Muscle layer of duodenum (tissue), 2 donors: ENCODE measurements around the gene SLC35F4.
A peak's percentile ranks its signal among the peaks of the same experiment; 100 is the strongest.

ENCODE experiments used
- H3K27ac ChIP-seq: one replicate; pipeline ENCODE4 v1.7.0; 2013; ENCODE audit warnings: mild to moderate bottlenecking, low read length
- H3K27me3 ChIP-seq: one replicate; pipeline ENCODE4 v1.7.0; 2013; ENCODE audit warnings: low read depth, mild to moderate bottlenecking, control low read depth, low read length
- H3K36me3 ChIP-seq, 2 donors: one replicate each; pipeline ENCODE4 v1.7.0; 2013; ENCODE audit warnings: low read length in 2 of 2, control low read depth in 1 of 2, mild to moderate bottlenecking in 1 of 2; ENCODE audit not compliant: insufficient read depth in 2 of 2, control insufficient read depth in 1 of 2
- H3K4me1 ChIP-seq, 2 donors: one replicate each; pipeline ENCODE4 v1.7.0; 2013; ENCODE audit warnings: low read length in 2 of 2, mild to moderate bottlenecking in 2 of 2, control low read depth in 1 of 2, moderate library complexity in 1 of 2; ENCODE audit not compliant: insufficient read depth in 2 of 2, control insufficient read depth in 1 of 2
- H3K4me3 ChIP-seq, 2 donors: one replicate each; pipeline ENCODE4 v1.7.0; 2013; ENCODE audit warnings: low read length in 2 of 2, low read depth in 1 of 2, mild to moderate bottlenecking in 1 of 2
- H3K9me3 ChIP-seq, 2 donors: one replicate each; pipeline ENCODE4 v1.7.0; 2013; ENCODE audit warnings: low read length in 2 of 2, control low read depth in 1 of 2, mild to moderate bottlenecking in 1 of 2; ENCODE audit not compliant: control insufficient read depth in 1 of 2
- donor health status: healthy.

The SLC35F4 gene

DNA sequence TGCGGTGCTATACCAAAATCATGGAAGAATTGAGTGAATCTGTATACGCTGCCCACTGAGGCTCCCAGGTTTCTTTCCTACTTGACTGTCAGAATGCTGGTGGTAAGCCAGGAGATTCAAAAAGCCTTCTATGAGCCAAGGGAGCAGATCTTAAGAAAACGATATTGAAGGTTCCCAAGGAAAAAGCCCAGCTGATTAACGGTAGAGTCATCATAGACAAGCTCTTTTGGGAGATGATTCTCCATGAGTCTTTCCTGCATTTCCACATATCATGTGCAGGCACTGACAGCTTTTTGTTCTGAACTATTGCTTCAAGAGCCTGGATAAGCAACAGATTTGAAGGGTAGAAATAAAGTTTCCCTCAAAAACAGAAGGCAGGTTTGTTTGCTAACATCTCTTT lies 17.5 kb downstream of the SLC35F4 start:
- Histone ChIP-seq H3K4me1 (no peaks in the 10 kb centered on the region), H3K27me3 (no peaks in the 10 kb centered on the region), H3K36me3 (no peaks in the 10 kb centered on the region), H3K27ac (no peak overlapping the region), H3K9me3 (no peaks in the 10 kb centered on the region), H3K4me3 (no peak overlapping the region)

DNA sequence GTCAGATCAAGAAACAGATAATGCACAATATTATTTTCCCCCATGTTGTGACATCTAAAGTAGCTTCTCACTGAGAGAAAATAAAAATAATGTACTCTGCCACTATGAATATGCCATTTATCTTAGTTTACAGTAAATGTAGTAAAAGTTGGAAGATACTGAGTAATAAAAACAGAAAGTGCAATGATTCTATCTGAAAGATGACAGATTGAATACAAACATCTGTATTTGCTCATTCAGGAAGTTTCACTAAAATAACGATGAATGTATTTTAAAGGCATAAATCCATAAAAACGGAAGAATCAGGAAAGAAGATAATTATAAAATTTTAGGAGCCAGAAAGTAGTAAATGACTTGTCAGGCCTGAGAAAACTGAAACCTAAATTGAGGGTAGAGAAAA lies 18.2 kb downstream of the SLC35F4 start:
- Histone ChIP-seq H3K36me3 (no peaks in the 10 kb centered on the region), H3K4me1 (no peaks in the 10 kb centered on the region), H3K27me3 (no peaks in the 10 kb centered on the region), H3K27ac (no peak overlapping the region), H3K4me3 (no peak overlapping the region), H3K9me3 (no peaks in the 10 kb centered on the region)

DNA sequence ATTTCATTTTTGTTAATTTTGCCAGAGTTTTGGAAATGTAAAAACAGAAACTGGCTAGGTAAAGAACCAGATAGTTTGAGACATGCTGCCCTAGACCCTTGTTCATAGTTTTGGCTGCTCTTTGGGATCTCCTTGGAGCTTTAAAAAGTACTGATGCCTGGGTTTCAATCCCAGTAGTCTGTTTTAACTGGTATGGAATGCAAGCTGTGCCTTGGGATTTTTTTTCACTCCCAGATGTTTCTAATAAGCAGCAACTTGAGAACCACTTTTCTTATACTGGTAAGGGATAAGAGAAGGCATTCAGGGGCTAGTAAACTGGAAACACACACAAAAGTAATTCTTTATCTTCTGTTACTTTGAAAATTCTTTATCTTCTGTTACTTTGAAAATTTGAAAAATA lies 18.8 kb downstream of the SLC35F4 start:
- H3K36me3 ChIP-seq = no peaks in the 10 kb centered on the region
- H3K4me3 ChIP-seq = no peak overlapping the region
- no peaks in the 10 kb centered on the region for H3K9me3 ChIP-seq
- H3K27me3 ChIP-seq = no peaks in the 10 kb centered on the region
- H3K27ac ChIP-seq = no peak overlapping the region
- no peaks in the 10 kb centered on the region for H3K4me1 ChIP-seq

DNA sequence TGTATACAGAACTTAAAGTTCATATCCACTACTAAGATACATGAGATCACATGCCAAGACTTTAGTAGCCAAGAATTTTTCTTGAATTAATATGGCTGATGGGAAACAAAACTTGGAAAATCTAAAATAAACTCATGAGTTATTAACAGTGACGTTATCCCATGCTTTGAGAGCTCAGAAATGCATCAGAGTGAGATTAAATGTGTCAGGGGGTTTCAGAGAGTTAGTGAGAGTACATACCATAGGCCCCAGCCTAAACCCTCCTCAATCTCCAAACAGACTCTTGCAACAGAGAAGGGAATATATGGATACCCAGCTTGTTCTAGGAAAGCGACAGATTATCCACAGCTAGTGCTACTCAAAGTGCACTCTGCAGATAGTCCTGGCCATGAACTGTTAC lies 19.3 kb downstream of the SLC35F4 start:
- Histone ChIP-seq H3K27ac (no peak overlapping the region), H3K27me3 (no peaks in the 10 kb centered on the region), H3K4me3 (no peak overlapping the region), H3K36me3 (no peaks in the 10 kb centered on the region), H3K9me3 (no peaks in the 10 kb centered on the region), H3K4me1 (no peaks in the 10 kb centered on the region)

DNA sequence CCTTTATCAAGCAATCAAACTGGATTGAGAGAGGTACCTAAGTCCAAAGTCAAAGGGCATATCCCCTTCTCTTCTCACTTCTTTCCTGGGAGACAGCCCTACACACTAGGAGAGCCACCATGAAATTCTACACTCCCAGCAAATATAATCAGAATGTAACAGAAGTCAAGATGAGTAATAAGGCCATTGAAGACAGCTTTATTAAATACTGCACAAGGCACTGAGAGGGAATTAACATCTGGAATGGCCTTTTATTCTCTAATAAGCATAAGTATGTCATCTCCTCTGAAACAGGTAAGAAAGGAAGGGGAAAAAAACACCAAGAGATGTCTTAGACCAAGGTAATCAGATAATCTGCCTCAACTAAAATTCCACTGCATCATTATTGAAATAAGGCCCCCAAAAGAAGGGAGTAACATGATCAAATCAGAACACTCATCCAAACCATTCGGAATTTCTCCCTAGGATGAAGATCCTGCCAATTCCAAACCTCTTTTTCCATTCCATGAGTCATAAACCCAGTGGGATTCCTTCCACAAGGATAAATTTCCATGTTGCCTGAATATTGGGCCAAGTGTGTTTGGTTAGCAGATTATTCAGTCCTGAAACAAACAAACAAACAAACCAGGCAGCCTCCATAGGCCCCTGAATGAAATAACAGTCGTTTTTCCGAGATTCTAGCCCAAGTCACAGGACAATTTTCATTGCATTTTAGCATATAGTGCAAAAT lies 19.9 kb downstream of the SLC35F4 start:
- Histone ChIP-seq H3K9me3 (no peaks in the 10 kb centered on the region), H3K36me3 (no peaks in the 10 kb centered on the region), H3K27ac (peak overlapping the region; percentile 14), H3K4me3 (no peak overlapping the region), H3K27me3 (no peaks in the 10 kb centered on the region), H3K4me1 (no peaks in the 10 kb centered on the region)

DNA sequence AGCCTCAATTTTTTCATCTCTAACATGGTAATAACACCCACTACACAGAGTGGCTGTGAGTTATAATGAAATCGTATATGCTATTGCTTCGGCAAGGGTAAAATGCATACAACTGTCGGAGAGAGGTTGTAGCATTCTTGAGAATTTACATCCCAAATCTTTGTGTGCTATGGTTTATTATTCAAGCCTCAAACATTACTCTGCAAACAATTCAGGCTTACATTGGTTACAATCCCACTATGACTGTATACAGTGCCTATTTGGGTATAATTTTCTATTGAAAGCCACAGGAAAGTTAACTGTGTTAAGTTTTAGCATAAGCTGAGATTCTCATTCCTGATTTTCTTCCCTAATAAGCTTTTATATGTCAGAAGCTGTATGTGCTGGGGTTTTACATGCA lies 20.6 kb downstream of the SLC35F4 start:
- no peaks in the 10 kb centered on the region for H3K27me3 ChIP-seq
- H3K4me3 ChIP-seq = no peak overlapping the region
- no peaks in the 10 kb centered on the region for H3K9me3 ChIP-seq
- no peak overlapping the region for H3K27ac ChIP-seq
- H3K36me3 ChIP-seq = no peaks in the 10 kb centered on the region
- no peaks in the 10 kb centered on the region for H3K4me1 ChIP-seq

DNA sequence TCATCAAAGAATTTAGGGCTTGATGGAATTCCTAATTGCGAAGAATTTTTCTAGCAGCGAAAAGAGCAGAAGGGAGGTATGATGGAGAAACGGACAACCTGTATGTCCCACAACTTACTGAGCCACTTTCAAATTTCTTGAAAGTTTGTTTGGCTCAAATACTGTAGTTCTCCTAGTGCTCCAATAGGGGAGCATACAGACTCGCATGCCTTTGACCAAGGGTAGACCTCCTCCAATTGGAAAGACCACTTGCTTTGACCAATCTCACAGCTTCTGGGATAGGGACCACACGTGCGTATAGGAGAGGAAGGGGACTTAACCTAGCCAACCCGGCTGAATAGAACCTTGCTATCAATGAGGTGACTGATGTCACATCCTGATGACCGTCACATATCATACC lies 28.6 kb downstream of the SLC35F4 start:
- no peaks in the 10 kb centered on the region for H3K9me3 ChIP-seq
- no peaks in the 10 kb centered on the region for H3K27me3 ChIP-seq
- no peaks in the 10 kb centered on the region for H3K36me3 ChIP-seq
- no peak overlapping the region for H3K4me3 ChIP-seq
- no peak overlapping the region for H3K27ac ChIP-seq
- H3K4me1 ChIP-seq = no peaks in the 10 kb centered on the region

DNA sequence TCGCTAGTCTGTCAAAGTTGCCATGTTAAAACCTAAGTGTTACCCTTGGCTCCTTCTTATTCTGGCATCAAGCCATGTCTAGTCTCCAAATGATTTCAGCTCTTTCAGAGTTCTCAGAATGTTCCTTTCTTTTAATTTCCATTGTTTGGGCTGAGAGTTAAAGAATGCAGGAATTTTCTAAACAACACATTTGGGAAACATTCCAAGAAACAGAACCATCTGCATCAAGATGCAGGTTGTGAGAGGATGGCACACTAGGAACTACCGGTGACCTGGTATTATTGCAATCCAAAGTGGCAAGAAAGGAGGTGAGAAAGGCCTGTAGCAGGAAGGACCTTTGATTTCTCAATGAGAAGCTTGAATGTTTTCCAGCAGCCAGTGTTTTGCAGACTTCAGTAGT lies 30.1 kb downstream of the SLC35F4 start:
- no peaks in the 10 kb centered on the region for H3K27me3 ChIP-seq
- H3K27ac ChIP-seq = no peak overlapping the region
- H3K4me3 ChIP-seq = no peak overlapping the region
- H3K36me3 ChIP-seq = no peaks in the 10 kb centered on the region
- no peaks in the 10 kb centered on the region for H3K9me3 ChIP-seq
- H3K4me1 ChIP-seq = no peaks in the 10 kb centered on the region

DNA sequence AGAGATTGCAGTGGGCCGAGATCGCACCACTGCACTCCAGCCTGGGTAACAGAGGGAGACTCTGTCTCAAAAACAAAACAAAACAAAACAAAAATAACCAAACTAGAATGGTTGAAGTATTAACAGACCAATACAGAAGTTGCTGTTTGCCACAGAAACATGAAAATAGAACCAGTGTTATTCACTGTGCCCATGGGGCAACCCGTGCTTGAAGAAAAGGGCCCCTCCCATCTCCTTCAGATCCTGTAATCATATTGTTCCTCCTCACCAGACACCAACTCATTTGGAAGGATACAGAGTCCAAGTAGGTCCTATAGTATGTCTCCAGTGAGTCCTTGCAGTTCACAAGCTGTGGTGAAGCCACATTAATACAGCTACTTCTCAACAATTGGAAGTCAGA lies 30.9 kb downstream of the SLC35F4 start:
- Histone ChIP-seq H3K4me1 (no peaks in the 10 kb centered on the region), H3K27ac (no peak overlapping the region), H3K27me3 (no peaks in the 10 kb centered on the region), H3K9me3 (no peaks in the 10 kb centered on the region), H3K4me3 (no peak overlapping the region), H3K36me3 (no peaks in the 10 kb centered on the region)

DNA sequence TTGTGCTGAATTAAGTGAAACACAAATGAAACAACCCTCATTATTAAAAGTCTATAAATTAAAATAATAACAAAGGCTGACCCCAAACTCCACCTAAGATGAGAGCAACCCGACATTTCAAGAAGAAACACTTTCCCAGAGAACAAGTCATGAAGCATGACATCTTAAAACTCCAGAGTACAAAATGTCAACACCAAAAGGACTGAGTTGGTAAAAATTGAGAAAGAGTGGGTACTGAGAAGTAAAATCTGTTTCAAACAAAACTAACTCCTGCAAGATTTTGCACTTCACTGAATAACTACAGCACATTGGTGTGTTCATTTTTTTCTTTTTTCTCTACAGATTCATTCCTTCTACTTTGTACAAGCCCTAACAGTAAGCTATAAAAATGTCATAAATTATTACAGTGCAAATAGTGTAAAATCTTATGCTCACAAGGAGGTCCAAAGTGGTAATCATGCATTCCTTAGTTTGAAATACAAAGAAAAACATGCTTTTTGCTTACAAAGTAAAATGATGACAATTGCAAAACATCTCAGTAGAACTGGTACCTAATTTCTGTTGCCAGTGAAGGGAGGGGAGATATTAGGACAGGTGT lies 31.8 kb downstream of the SLC35F4 start:
- no peak overlapping the region for H3K4me3 ChIP-seq
- no peak overlapping the region for H3K27ac ChIP-seq
- no peaks in the 10 kb centered on the region for H3K4me1 ChIP-seq
- H3K36me3 ChIP-seq = no peaks in the 10 kb centered on the region
- no peaks in the 10 kb centered on the region for H3K9me3 ChIP-seq
- H3K27me3 ChIP-seq = no peaks in the 10 kb centered on the region

DNA sequence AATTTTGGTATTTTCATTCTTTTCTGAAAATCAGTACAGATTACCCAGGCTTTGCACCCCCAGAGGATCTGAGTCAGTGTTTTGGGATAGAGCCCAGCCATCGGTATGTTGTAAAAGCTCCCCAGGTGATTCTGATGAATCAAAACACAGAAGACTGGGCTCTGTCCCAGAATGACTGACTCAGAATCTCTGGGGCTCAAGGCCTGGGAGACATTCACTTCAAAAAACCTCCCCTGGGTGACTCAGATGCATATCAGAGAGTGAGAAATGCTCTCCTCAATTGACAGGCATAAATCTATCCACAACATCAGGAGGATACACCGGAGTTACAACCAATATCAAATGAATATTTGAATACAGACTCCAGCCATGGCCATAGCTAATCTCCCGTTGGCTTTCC lies 32.6 kb downstream of the SLC35F4 start:
- Histone ChIP-seq H3K27me3 (no peaks in the 10 kb centered on the region), H3K4me1 (no peaks in the 10 kb centered on the region), H3K36me3 (no peaks in the 10 kb centered on the region), H3K4me3 (no peak overlapping the region), H3K27ac (no peak overlapping the region), H3K9me3 (no peaks in the 10 kb centered on the region)

DNA sequence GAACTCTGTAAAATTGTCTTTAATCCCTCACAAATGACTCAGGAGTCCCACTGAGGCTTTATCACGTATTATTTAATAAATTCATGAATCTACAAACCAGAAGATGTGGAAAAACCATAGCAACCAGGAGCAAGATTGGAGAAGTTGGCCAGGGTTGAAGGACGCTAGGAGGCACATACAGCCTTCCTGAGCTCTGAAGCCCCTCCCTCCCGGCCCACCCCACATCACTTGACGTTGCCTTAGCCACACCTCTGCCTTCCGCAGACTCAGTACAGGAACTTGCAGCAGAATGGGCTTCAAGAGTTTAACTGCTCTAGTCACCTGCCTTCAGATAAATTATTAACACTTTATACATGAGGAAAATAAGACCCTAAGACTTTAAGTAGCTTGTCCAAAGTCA lies 33.9 kb downstream of the SLC35F4 start:
- Histone ChIP-seq H3K27ac (no peak overlapping the region), H3K4me3 (no peak overlapping the region), H3K27me3 (no peaks in the 10 kb centered on the region), H3K4me1 (no peaks in the 10 kb centered on the region), H3K36me3 (no peaks in the 10 kb centered on the region), H3K9me3 (no peaks in the 10 kb centered on the region)
